H1 (cell line): ENCODE measurements around the gene FGF18.

Experiments
- NRF1 ChIP-seq: IDR thresholded peaks from 2 replicates; pipeline ENCODE4 v1.6.1; 2011; ENCODE audit warnings: mild to moderate bottlenecking, low read depth, low read length, improper control_type of control experiment
- PHF8 ChIP-seq: fragments of 200-600 bp; sonication (generic); conservative IDR thresholded peaks from 2 replicates; pipeline ENCODE4 v1.7.1; 2012; ENCODE audit warnings: low read depth, mild to moderate bottlenecking, inconsistent platforms, low read length, moderate library complexity
- POLR2A ChIP-seq, 2 experiments: IDR thresholded peaks; 1 replicate in 1 of 2; 2 replicates in 1 of 2; pipeline ENCODE4 v1.6.1; 2011; ENCODE audit warnings: low read depth in 2 of 2, low read length in 2 of 2, mild to moderate bottlenecking in 2 of 2; ENCODE audit errors: control extremely low read depth in 1 of 2
- POLR2AphosphoS5 ChIP-seq: IDR thresholded peaks from 2 replicates; pipeline ENCODE4 v1.6.1; 2011; ENCODE audit warnings: low read depth, low read length
- RNF2 ChIP-seq: fragments of 200-900, 300-1000 bp; sonication (generic); IDR thresholded peaks from 2 replicates; pipeline ENCODE4 v1.7.1; 2016; ENCODE audit warnings: borderline replicate concordance, low read depth, mild to moderate bottlenecking, antibody characterized with exemption, low read length; ENCODE audit not compliant: poor library complexity, severe bottlenecking; ENCODE audit errors: missing control alignments
- TF ChIP-seq, protein P1 (sequence below), 3 experiments: IDR thresholded peaks; 1 replicate in 2 of 3; 2 replicates in 1 of 3; pipeline versions ENCODE4 v1.5.1 to v1.6.1; 2011; ENCODE audit warnings: low read length in 3 of 3, mild to moderate bottlenecking in 3 of 3, inconsistent platforms in 2 of 3, low read depth in 1 of 3, moderate library complexity in 1 of 3; ENCODE audit not compliant: insufficient read depth in 1 of 3; ENCODE audit errors: control extremely low read depth in 1 of 3

DNA sequence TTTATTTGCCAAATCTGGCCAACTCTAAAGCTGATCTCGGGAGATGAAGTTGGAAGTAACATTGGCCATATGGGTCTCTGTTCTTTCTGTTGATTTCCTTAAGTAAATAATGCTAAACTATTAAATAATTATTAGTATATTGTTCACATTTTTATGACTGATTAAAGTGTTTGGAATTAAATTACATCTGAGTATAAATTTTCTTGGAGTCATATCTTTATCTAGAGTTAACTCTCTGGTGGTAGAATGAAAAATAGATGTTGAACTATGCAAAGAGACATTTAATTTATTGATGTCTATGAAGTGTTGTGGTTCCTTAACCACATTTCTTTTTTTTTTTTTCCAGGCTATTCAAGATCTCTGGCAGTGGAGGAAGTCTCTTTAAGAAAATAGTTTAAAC is 9.3 kb upstream of the FGF18 start:
- TF ChIP-seq POLR2A (IDR thresholded peaks at IDR 0.05; ENCODE audit: control extremely low read depth in 1 of 2, low read depth in 2 of 2, low read length in 2 of 2) = no peak
- TF ChIP-seq RNF2 = no peak
- TF ChIP-seq, protein P1, sequence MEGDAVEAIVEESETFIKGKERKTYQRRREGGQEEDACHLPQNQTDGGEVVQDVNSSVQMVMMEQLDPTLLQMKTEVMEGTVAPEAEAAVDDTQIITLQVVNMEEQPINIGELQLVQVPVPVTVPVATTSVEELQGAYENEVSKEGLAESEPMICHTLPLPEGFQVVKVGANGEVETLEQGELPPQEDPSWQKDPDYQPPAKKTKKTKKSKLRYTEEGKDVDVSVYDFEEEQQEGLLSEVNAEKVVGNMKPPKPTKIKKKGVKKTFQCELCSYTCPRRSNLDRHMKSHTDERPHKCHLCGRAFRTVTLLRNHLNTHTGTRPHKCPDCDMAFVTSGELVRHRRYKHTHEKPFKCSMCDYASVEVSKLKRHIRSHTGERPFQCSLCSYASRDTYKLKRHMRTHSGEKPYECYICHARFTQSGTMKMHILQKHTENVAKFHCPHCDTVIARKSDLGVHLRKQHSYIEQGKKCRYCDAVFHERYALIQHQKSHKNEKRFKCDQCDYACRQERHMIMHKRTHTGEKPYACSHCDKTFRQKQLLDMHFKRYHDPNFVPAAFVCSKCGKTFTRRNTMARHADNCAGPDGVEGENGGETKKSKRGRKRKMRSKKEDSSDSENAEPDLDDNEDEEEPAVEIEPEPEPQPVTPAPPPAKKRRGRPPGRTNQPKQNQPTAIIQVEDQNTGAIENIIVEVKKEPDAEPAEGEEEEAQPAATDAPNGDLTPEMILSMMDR (IDR thresholded peaks at IDR 0.05; ENCODE audit: control extremely low read depth in 1 of 3, insufficient read depth in 1 of 3, low read depth in 1 of 3, low read length in 3 of 3) = no peak
- no peak for TF ChIP-seq POLR2AphosphoS5
- TF ChIP-seq NRF1 = no peak
- TF ChIP-seq PHF8 = no peak
